Esophagus squamous epithelium (tissue), 5 donors: ENCODE results near the gene VCX3B. TPM values are rescaled to one million over a fixed set of nuclear protein-coding genes. Genes with fewer than 3 reads are reported as not detected.
"Not testable (repeated sequence)": the region's sequence is repeated elsewhere in the genome, so short reads cannot be mapped to it uniquely, and the experiment has no call there.

Experiments used
- DNase-seq: peaks from one replicate; lab custom pipeline; 2025; lab: John Stamatoyannopoulos, UW
- H3K27ac ChIP-seq, 4 donors: fragments of 200-600 bp; sonication (generic); one replicate each; pipeline ENCODE4 v1.5.1; 2016 to 2019; ENCODE audit warnings: mild to moderate bottlenecking in 1 of 4
- H3K27me3 ChIP-seq, 4 donors: fragments of 200-600 bp; sonication (generic); 1 replicate in 3 of 4; 2 replicates in 1 of 4; pipeline versions ENCODE4 v1.5.1 to v1.6.0; 2017 to 2021; ENCODE audit warnings: antibody characterized with exemption in 1 of 4
- H3K36me3 ChIP-seq, 3 donors: fragments of 200-600 bp; sonication (generic); one replicate each; pipeline ENCODE4 v1.5.1; 2016 to 2019
- H3K4me1 ChIP-seq, 3 donors: fragments of 200-600 bp; sonication (generic); one replicate each; pipeline ENCODE4 v1.5.1; 2017 to 2019
- H3K4me3 ChIP-seq, 4 donors: fragments of 200-600 bp; sonication (generic); 1 replicate in 3 of 4; 2 replicates in 1 of 4; pipeline ENCODE4 v1.5.1; 2016 to 2019; ENCODE audit warnings: mild to moderate bottlenecking in 2 of 4, moderate library complexity in 1 of 4
- H3K9me3 ChIP-seq, 3 donors: fragments of 200-600 bp; sonication (generic); one replicate each; pipeline ENCODE4 v1.5.1; 2016 to 2019
- POLR2A ChIP-seq, 4 donors: fragments of 450-650 bp; IDR thresholded peaks; one replicate each; pipeline ENCODE4 v1.6.1; 2017; ENCODE audit warnings: antibody characterized with exemption in 4 of 4, mild to moderate bottlenecking in 4 of 4, moderate library complexity in 3 of 4
- WGBS, 2 donors: methylation state at CpG; one replicate each; pipeline ENCODE4 v1.1.5; 2018; 5-methylcytosine and 5-hydroxymethylcytosine counted together
- intact Hi-C: fragments of 100-400 bp; cut with DNase I; formaldehyde crosslinking; loops from one replicate; pipeline ENCODE4 v1.15.0; 2022
- total RNA-seq, 4 donors: library from RNA; depleted of rRNA; stranded (reverse); fragments of >200 nt; gene quantifications; one replicate each; pipeline ENCODE4 v1.1.0, GENCODE V29; 2016
- TF ChIP-seq, protein P1 (sequence below), 6 experiments: fragments of 450-650 bp in 4 of 6; fragments of 200-600 bp in 2 of 6; sonication (generic) in 2 of 6; IDR thresholded peaks; one replicate each; pipeline ENCODE4 v1.5.1; 2016 to 2019; ENCODE audit warnings: antibody characterized with exemption in 6 of 6, mild to moderate bottlenecking in 4 of 6, moderate library complexity in 4 of 6
- donor health status: DM: yes; HTN: yes; CAD: no.

VCX3B gene
- total RNA-seq, 4 donors from 2014 or later, result not detected

DNA sequence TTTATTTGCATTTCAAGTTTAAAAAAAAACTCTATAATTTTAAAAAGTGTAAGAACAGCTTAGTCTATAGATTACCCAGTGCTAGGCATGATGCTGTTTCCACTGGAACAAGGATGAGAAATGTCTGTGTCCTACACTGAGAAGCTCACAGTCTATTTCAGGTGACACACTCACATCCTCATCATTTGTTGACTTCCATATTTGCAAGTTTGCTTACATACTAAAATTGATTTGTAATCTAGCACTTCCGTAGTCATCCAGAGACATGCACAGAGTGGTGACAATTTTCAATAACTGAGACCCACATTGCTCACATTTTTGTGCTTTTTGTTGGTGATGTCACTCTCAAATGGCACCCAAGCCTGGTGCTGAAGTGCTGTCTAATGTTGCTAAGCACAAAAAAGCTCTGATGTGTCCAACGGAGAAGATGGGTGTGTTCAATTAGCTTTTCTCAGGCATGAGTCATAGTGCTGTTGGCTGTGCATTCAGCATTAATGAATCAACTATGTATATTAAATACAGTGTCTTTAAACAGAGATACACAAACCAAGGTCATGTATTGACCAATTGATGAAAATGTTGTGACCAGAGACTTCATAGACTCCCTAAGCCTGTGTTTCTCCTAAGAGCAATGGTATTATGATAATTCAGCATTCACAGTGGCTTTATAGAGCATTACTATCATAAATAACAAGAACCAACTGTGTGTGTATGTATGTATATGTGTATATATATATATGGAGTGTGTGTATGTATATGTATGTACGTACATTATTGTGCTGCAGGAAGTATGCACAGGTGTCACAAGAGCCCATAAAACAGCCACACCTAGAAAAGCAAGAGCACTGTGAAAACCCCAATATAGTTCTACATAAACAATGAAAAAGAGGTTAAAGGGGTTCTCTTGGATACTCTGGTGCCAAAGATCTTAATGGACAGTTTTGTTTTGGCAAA, 31.2 kb upstream of the VCX3B start:
- intact Hi-C loops, result no loop called here
- H3K27me3 ChIP-seq, result no peaks in the 10 kb centered on the region
- no peaks in the 10 kb centered on the region for H3K9me3 ChIP-seq
- TF ChIP-seq, protein P1, sequence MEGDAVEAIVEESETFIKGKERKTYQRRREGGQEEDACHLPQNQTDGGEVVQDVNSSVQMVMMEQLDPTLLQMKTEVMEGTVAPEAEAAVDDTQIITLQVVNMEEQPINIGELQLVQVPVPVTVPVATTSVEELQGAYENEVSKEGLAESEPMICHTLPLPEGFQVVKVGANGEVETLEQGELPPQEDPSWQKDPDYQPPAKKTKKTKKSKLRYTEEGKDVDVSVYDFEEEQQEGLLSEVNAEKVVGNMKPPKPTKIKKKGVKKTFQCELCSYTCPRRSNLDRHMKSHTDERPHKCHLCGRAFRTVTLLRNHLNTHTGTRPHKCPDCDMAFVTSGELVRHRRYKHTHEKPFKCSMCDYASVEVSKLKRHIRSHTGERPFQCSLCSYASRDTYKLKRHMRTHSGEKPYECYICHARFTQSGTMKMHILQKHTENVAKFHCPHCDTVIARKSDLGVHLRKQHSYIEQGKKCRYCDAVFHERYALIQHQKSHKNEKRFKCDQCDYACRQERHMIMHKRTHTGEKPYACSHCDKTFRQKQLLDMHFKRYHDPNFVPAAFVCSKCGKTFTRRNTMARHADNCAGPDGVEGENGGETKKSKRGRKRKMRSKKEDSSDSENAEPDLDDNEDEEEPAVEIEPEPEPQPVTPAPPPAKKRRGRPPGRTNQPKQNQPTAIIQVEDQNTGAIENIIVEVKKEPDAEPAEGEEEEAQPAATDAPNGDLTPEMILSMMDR (IDR thresholded peaks at IDR 0.05), result no peak
- TF ChIP-seq POLR2A (IDR thresholded peaks at IDR 0.05), result no peak
- no peak overlapping the region for H3K4me3 ChIP-seq
- no peak overlapping the region for H3K27ac ChIP-seq
- 39 to 63% methylated on average over 2 to 3 of the region's 3 CpGs for WGBS, 2 donors
- DNase-seq, result no peak
- H3K4me1 ChIP-seq, result no peaks in the 10 kb centered on the region
- no peaks in the 10 kb centered on the region for H3K36me3 ChIP-seq

DNA sequence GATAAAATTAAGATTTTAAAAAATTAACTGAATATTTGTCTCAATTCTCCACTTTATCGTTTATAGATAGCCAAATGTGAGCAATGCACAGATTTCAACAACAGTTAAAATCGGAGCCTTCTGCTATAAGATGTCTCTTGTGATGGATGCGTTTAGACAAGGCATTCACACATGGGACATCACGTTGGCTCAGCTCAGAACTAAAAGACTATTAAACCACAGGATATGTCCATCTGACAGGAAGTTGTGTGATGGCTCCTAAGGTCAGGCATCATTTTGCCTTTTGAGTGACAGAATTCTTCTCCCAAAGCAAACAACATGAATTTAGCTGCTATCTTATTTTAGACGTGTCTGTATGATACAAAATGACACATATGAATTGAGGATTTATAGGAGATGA, 17.3 kb upstream of the VCX3B start:
- 60 to 65% methylated on average over 3 to 5 of the region's 5 CpGs for WGBS, 2 donors
- no peaks in the 10 kb centered on the region for H3K4me1 ChIP-seq
- TF ChIP-seq, protein P1 (IDR thresholded peaks at IDR 0.05), result no peak
- TF ChIP-seq POLR2A (IDR thresholded peaks at IDR 0.05), result no peak

DNA sequence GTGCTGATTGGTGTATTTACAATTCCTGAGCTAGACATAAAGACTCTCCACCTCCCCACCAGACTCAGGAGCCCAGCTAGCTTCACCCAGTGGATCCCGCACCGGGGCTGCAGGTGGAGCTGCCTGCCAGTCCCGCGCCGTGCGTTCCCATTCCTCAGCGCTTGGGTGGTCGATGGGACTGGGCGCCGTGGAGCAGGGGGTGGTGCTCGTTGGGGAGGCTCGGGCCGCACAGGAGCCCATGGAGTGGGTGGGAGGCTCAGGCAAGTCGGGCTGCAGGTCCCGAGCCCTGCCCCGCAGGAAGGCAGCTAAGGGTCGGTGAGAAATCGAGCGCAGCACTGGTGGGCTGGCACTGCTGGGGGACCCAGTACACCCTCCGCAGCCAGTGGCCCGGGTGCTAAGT, 12.3 kb upstream of the VCX3B start:
- H3K4me3 ChIP-seq, H3K27ac ChIP-seq, H3K9me3 ChIP-seq, H3K27me3 ChIP-seq, H3K36me3 ChIP-seq, DNase-seq, intact Hi-C loops, H3K4me1 ChIP-seq: not testable (repeated sequence)
- WGBS, 2 donors, result 80% methylated on average over 1 of the region's 21 CpGs; no CpG with 5 or more reads in 1 of the 2 donors

More for the DNA sequence above, 17.3 kb upstream of the VCX3B start:
- Histone ChIP-seq H3K27me3 (no peaks in the 10 kb centered on the region), H3K27ac (no peak overlapping the region), H3K36me3 (no peaks in the 10 kb centered on the region), H3K4me3 (no peak overlapping the region), H3K9me3 (no peaks in the 10 kb centered on the region)
- intact Hi-C loops, result no loop called here
- DNase-seq, result no peak

DNA sequence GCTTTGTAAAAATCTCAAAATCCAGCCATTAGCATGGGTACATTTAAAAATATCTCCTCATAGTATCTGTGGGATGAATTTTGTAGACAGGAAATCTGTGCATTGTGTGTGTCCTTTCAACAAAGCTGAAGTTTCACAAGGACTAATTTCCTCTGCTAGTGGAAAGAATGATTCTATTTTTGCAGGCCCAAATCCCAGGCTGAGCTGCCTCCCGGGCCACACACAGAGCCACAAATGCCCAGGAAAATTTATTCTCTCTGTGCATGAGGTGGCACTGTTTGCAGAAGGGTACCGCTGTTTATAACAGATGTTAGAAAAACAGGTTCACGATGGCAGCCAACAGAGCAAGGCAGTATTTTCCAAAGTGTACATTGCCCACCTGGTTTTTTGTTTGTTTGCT, 11.0 kb upstream of the VCX3B start:
- TF ChIP-seq, protein P1 (IDR thresholded peaks at IDR 0.05), result no peak
- no peak for TF ChIP-seq POLR2A (IDR thresholded peaks at IDR 0.05)
- H3K27ac ChIP-seq, result no peak overlapping the region
- 34 to 55% methylated on average over 2 to 3 of the region's 3 CpGs for WGBS, 2 donors
- H3K36me3 ChIP-seq, result no peaks in the 10 kb centered on the region
- intact Hi-C loops, result no loop called here
- DNase-seq, result no peak
- H3K9me3 ChIP-seq, result no peaks in the 10 kb centered on the region
- no peaks in the 10 kb centered on the region for H3K27me3 ChIP-seq
- no peaks in the 10 kb centered on the region for H3K4me1 ChIP-seq
- no peak overlapping the region for H3K4me3 ChIP-seq

DNA sequence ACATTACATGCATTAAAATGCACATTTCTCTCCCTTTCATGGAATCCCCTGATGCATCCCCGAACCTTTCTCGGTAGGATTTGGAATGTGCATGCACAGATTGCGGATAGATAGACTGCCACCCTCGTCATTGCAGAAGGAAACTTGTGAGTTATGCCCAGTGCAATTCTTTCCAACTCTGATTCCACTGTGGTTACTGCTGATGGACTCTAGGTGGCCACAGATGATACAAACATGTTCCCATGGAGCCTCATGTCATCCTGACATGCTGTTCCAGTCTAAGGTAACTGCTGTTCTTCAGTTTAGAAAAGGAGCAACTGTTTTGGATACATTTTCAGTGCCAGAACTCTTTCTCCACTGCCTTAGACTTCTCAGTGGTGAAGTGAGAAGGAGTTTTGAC, 9.1 kb upstream of the VCX3B start:
- no peak for DNase-seq
- intact Hi-C loops, result no loop called here
- WGBS, 2 donors, result 80 to 81% methylated on average over 1 to 4 of the region's 4 CpGs

More for the DNA sequence above, 9.1 kb upstream of the VCX3B start:
- Histone ChIP-seq H3K27ac (no peak overlapping the region), H3K27me3 (no peaks in the 10 kb centered on the region), H3K4me1 (no peaks in the 10 kb centered on the region), H3K9me3 (no peaks in the 10 kb centered on the region), H3K36me3 (no peaks in the 10 kb centered on the region), H3K4me3 (no peak overlapping the region)
- TF ChIP-seq, protein P1 (IDR thresholded peaks at IDR 0.05), result no peak
- no peak for TF ChIP-seq POLR2A (IDR thresholded peaks at IDR 0.05)
